ENCODE measurements around the gene CPSF3. TPM values are rescaled to one million over a fixed set of nuclear protein-coding genes. Genes with fewer than 3 reads are reported as not detected.

CPSF3 gene
- total RNA-seq, 1 experiment from 2014 or later, result 95.5 TPM

GRCh38 chr2:9461079-9461478 is 37.6 kb downstream of the CPSF3 start:
- Histone ChIP-seq H3K27ac (ENCODE audit: insufficient read length, low read depth, low read length) (no peak overlapping the region), H3K79me1 (ENCODE audit: insufficient read depth, low read depth, low read length, poor library complexity, severe bottlenecking) (no peaks in the 10 kb centered on the region), H3K23me2 (ENCODE audit: insufficient read length, low read depth, low read length, poor library complexity, severe bottlenecking) (no peaks in the 10 kb centered on the region), H4K91ac (ENCODE audit: insufficient read length, low read depth, low read length) (no peak overlapping the region), H3K4me1 (ENCODE audit: insufficient read depth, low read length) (no peaks in the 10 kb centered on the region), H3K18ac (ENCODE audit: insufficient read length, low read depth, low read length) (no peak overlapping the region), H3K79me2 (ENCODE audit: insufficient read depth, low read length) (no peaks in the 10 kb centered on the region), H3K9ac (ENCODE audit: extremely low read depth, insufficient read length, low read length) (no peak overlapping the region), H4K20me1 (ENCODE audit: control insufficient read depth, insufficient read depth, insufficient read length) (no peaks in the 10 kb centered on the region), H2AFZ (ENCODE audit: low read length) (no peak overlapping the region), H3K56ac (ENCODE audit: insufficient read length, low read depth, low read length) (no peak overlapping the region), H3K27me3 (ENCODE audit: insufficient read depth, low read length) (no peaks in the 10 kb centered on the region), H4K8ac (replicated peaks; ENCODE audit: insufficient read length, low read depth, low read length) (no peak overlapping the region), H2BK5ac (ENCODE audit: insufficient read length, low read length) (no peak overlapping the region), H3K14ac (ENCODE audit: insufficient read depth, low read length) (no peak overlapping the region), H3K4ac (ENCODE audit: low read depth, low read length) (no peak overlapping the region), H2BK12ac (ENCODE audit: insufficient read length, low read depth, low read length) (no peak overlapping the region), H4K5ac (ENCODE audit: insufficient read length, low read depth, low read length) (no peak overlapping the region), H3T11ph (ENCODE audit: low read length) (no peak overlapping the region), H2BK20ac (ENCODE audit: low read depth, low read length, poor library complexity, severe bottlenecking) (no peak overlapping the region), H2BK15ac (ENCODE audit: low read depth, low read length) (no peak overlapping the region), H3K23ac (ENCODE audit: insufficient read length, low read depth, low read length) (no peak overlapping the region), H2BK120ac (ENCODE audit: low read depth, low read length, poor library complexity, severe bottlenecking) (no peak overlapping the region), H3K4me2 (ENCODE audit: insufficient read depth, insufficient read length, low read length) (no peak overlapping the region), H3K9me3 (ENCODE audit: control insufficient read depth, low read depth, low read length) (no peaks in the 10 kb centered on the region), H2AK5ac (ENCODE audit: insufficient read length, low read length) (no peak overlapping the region)
- no peak for DNase-seq
- Mint-ChIP-seq H3K4me1 (peaks cover 0 to 4% of the 10 kb centered on the region in 2 experiments; a peak in 1 of 4 replicates), H3K4me3 (no peak overlapping the region), H3K27ac (no peak overlapping the region), H3K9me3 (no peaks in the 10 kb centered on the region), H3K36me3 (ENCODE audit: insufficient read depth in 1 of 3, low read depth in 3 of 3) (peaks cover 16 to 63% (median 60%) of the 10 kb centered on the region in 3 experiments; a peak in 6 of 7 replicates), H3K27me3 (ENCODE audit: low read depth) (no peaks in the 10 kb centered on the region)
- WGBS (ENCODE audit: extremely low coverage, insufficient read length, low lambda C conversion rate), result no CpG with 5 or more reads among the region's 3 CpGs
- no peak for TF ChIP-seq CTCF (conservative IDR thresholded peaks at IDR 0.05)
